H1 (cell line): ENCODE results near the gene CD164. TPM values are rescaled to one million over a fixed set of nuclear protein-coding genes. Genes with fewer than 3 reads are reported as not detected.

Experiments used
- CTCF ChIA-PET: fragments of 300-600 bp; sonication (Branson Sonifier 250); formaldehyde crosslinking; loops from one replicate; lab custom pipeline; 2021; ENCODE audit not compliant: partially characterized antibody; lab: Charles Lee
- POLR2A ChIA-PET: fragments of 300-600 bp; sonication (Branson Sonifier 250); formaldehyde crosslinking; loops from one replicate; lab custom pipeline; 2021; ENCODE audit warnings: inconsistent platforms; ENCODE audit not compliant: partially characterized antibody; lab: Charles Lee
- DNase-seq, 2 experiments: peaks; one replicate each; pipeline versions ENCODE4 v3.0.0 to v3.0.0-alpha.2; 2010 to 2022; ENCODE audit warnings: low spot score in 2 of 2, low read depth in 1 of 2, mixed read lengths in 1 of 2
- FAIRE-seq: peaks from 2 replicates; lab custom pipeline; 2011; peaks lifted over from hg19 to GRCh38; lab: Jason Lieb, UNC
- H2AFZ ChIP-seq: 2 replicates; pipeline ENCODE4 v1.8.1; 2012; ENCODE audit warnings: low read length, inconsistent platforms
- H2AK5ac ChIP-seq: 2 replicates; pipeline ENCODE4 v1.6.1; 2013; ENCODE audit warnings: low read depth, low read length
- H2BK120ac ChIP-seq: replicated peaks from 2 replicates; pipeline ENCODE3; 2013; ENCODE audit warnings: low read depth, low read length, inconsistent platforms
- H2BK12ac ChIP-seq: 2 replicates; pipeline ENCODE4 v1.6.1; 2013; ENCODE audit warnings: low read depth, low read length
- H2BK15ac ChIP-seq: 2 replicates; pipeline ENCODE4 v1.6.1; 2013; ENCODE audit warnings: low read length
- H2BK20ac ChIP-seq: 2 replicates; pipeline ENCODE4 v1.6.1; 2013; ENCODE audit warnings: low read length
- H2BK5ac ChIP-seq: 2 replicates; pipeline ENCODE4 v1.6.1; 2013; ENCODE audit warnings: low read depth, low read length
- H3K14ac ChIP-seq: 2 replicates; pipeline ENCODE4 v1.6.1; 2013; ENCODE audit warnings: inconsistent platforms; ENCODE audit not compliant: insufficient read length
- H3K18ac ChIP-seq: 2 replicates; pipeline ENCODE4 v1.6.1; 2013; ENCODE audit warnings: low read length; ENCODE audit errors: extremely low read depth
- H3K23ac ChIP-seq: 2 replicates; pipeline ENCODE4 v1.6.1; 2013; ENCODE audit warnings: inconsistent platforms; ENCODE audit not compliant: insufficient read length
- H3K23me2 ChIP-seq: 2 replicates; pipeline ENCODE4 v1.6.1; 2013; ENCODE audit warnings: low read depth, low read length
- H3K27ac ChIP-seq: 2 replicates; pipeline ENCODE4 v1.6.1; 2011; ENCODE audit warnings: low read depth, low read length, inconsistent platforms
- H3K27me3 ChIP-seq, 4 experiments: replicated peaks in 1 of 4; 1 replicate in 1 of 4; 2 replicates in 3 of 4; pipeline versions ENCODE4 v1.6.1 to v1.8.1; 2011 to 2013; ENCODE audit warnings: low read length in 3 of 4, mild to moderate bottlenecking in 3 of 4, inconsistent platforms in 2 of 4, mixed read lengths in 2 of 4, moderate library complexity in 1 of 4; ENCODE audit not compliant: control insufficient read depth in 3 of 4, insufficient read depth in 3 of 4; ENCODE audit errors: extremely low read depth in 1 of 4
- H3K36me3 ChIP-seq, 4 experiments: 2 replicates each; pipeline versions ENCODE4 v1.6.1 to v1.8.1; 2011 to 2013; ENCODE audit warnings: mild to moderate bottlenecking in 4 of 4, low read length in 3 of 4, moderate library complexity in 2 of 4, control low read depth in 1 of 4, inconsistent platforms in 1 of 4; ENCODE audit not compliant: insufficient read depth in 4 of 4, control insufficient read depth in 2 of 4
- H3K4ac ChIP-seq: replicated peaks from 2 replicates; pipeline ENCODE3; 2013; ENCODE audit warnings: low read length, low read depth, mixed read lengths, inconsistent platforms; ENCODE audit not compliant: insufficient read length
- H3K4me1 ChIP-seq, 4 experiments: replicated peaks in 1 of 4; 1 replicate in 1 of 4; 2 replicates in 3 of 4; pipeline versions ENCODE4 v1.6.1 to v1.8.1; 2011 to 2013; ENCODE audit warnings: low read length in 3 of 4, inconsistent platforms in 2 of 4, mixed read lengths in 1 of 4; ENCODE audit not compliant: insufficient read depth in 4 of 4, control insufficient read depth in 3 of 4
- H3K4me2 ChIP-seq, 2 experiments: 2 replicates each; pipeline versions ENCODE4 v1.6.1 to v1.8.1; 2011 to 2013; ENCODE audit warnings: low read depth in 2 of 2, low read length in 2 of 2, control low read depth in 1 of 2, inconsistent platforms in 1 of 2, mild to moderate bottlenecking in 1 of 2; ENCODE audit not compliant: insufficient read depth in 1 of 2
- H3K4me3 ChIP-seq, 4 experiments: fragments of 200-600, 300-600 bp in 1 of 4; sonication (generic), shearing (Covaris generic), sonication (Bioruptor Twin) in 1 of 4; 2 replicates each; pipeline versions ENCODE4 v1.5.1 to v1.8.1; 2011 to 2016; ENCODE audit warnings: low read length in 4 of 4, low read depth in 3 of 4, control low read depth in 2 of 4, inconsistent platforms in 2 of 4, mild to moderate bottlenecking in 2 of 4, mixed read lengths in 1 of 4, moderate library complexity in 1 of 4; ENCODE audit not compliant: insufficient read depth in 2 of 4; ENCODE audit errors: extremely low read depth in 1 of 4
- H3K56ac ChIP-seq: replicated peaks from 2 replicates; pipeline ENCODE3; 2013; ENCODE audit warnings: low read depth, mild to moderate bottlenecking, mixed read lengths, low read length, inconsistent platforms; ENCODE audit not compliant: insufficient read length
- H3K79me1 ChIP-seq: 2 replicates; pipeline ENCODE4 v1.6.1; 2013; ENCODE audit warnings: low read depth, low read length, control low read depth
- H3K79me2 ChIP-seq, 2 experiments: 2 replicates each; pipeline versions ENCODE4 v1.6.1 to v1.8.1; 2012 to 2013; ENCODE audit warnings: low read length in 2 of 2, mild to moderate bottlenecking in 2 of 2, inconsistent platforms in 1 of 2; ENCODE audit not compliant: insufficient read depth in 2 of 2, control insufficient read depth in 1 of 2
- H3K9ac ChIP-seq, 4 experiments: replicated peaks in 1 of 4; 1 replicate in 1 of 4; 2 replicates in 3 of 4; pipeline versions ENCODE4 v1.6.1 to v1.8.1; 2011 to 2013; ENCODE audit warnings: low read depth in 3 of 4, low read length in 3 of 4, control low read depth in 2 of 4, mild to moderate bottlenecking in 2 of 4, moderate library complexity in 2 of 4, inconsistent platforms in 1 of 4; ENCODE audit errors: extremely low read depth in 1 of 4
- H3K9me3 ChIP-seq, 2 experiments: 2 replicates each; pipeline versions ENCODE4 v1.6.1 to v1.8.1; 2012 to 2013; ENCODE audit warnings: mild to moderate bottlenecking in 2 of 2, moderate library complexity in 2 of 2, control low read depth in 1 of 2, inconsistent platforms in 1 of 2, low read depth in 1 of 2, low read length in 1 of 2, mixed read lengths in 1 of 2; ENCODE audit not compliant: insufficient read depth in 2 of 2
- H4K20me1 ChIP-seq, 2 experiments: replicated peaks in 1 of 2; 2 replicates each; pipeline versions ENCODE3 to v1.8.1; 2011 to 2013; ENCODE audit warnings: inconsistent platforms in 2 of 2, low read length in 2 of 2, mild to moderate bottlenecking in 1 of 2; ENCODE audit not compliant: insufficient read depth in 2 of 2, control insufficient read depth in 1 of 2
- H4K5ac ChIP-seq: 2 replicates; pipeline ENCODE4 v1.6.1; 2013; ENCODE audit warnings: low read length, low read depth, mixed read lengths, inconsistent platforms; ENCODE audit not compliant: insufficient read length
- H4K8ac ChIP-seq: 2 replicates; pipeline ENCODE4 v1.8.0; 2013; ENCODE audit warnings: mild to moderate bottlenecking, moderate library complexity, low read length, inconsistent platforms; ENCODE audit not compliant: insufficient read depth; ENCODE audit errors: extremely low read depth
- H4K91ac ChIP-seq: replicated peaks from 2 replicates; pipeline ENCODE3; 2013; ENCODE audit warnings: low read length, mixed read lengths, inconsistent platforms; ENCODE audit not compliant: insufficient read length
- BACH1 ChIP-seq: IDR thresholded peaks from 2 replicates; pipeline ENCODE4 v1.6.1; 2012; ENCODE audit warnings: low read length, improper control_type of control experiment
- CHD2 ChIP-seq: IDR thresholded peaks from 2 replicates; pipeline ENCODE4 v1.6.1; 2012; ENCODE audit warnings: low read length, improper control_type of control experiment
- EZH2 ChIP-seq: fragments of 200-600 bp; sonication (generic); IDR thresholded peaks from 2 replicates; pipeline ENCODE4 v1.7.1; 2012; ENCODE audit warnings: low read depth, mild to moderate bottlenecking, moderate library complexity, low read length, inconsistent platforms; ENCODE audit not compliant: severe bottlenecking
- GTF2F1 ChIP-seq: IDR thresholded peaks from 2 replicates; pipeline ENCODE4 v1.6.1; 2012; ENCODE audit warnings: low read depth, low read length, improper control_type of control experiment, borderline replicate concordance
- JUND ChIP-seq: IDR thresholded peaks from 2 replicates; pipeline ENCODE4 v1.6.1; 2011; ENCODE audit warnings: mild to moderate bottlenecking, improper control_type of control experiment, low read length
- KDM4A ChIP-seq: IDR thresholded peaks from one replicate; pipeline ENCODE4 v1.7.1; 2012; ENCODE audit warnings: low read depth, mild to moderate bottlenecking, moderate library complexity, low read length, inconsistent platforms; ENCODE audit not compliant: severe bottlenecking
- MAFK ChIP-seq: IDR thresholded peaks from 2 replicates; pipeline ENCODE4 v1.6.1; 2012; ENCODE audit warnings: low read depth, mild to moderate bottlenecking, improper control_type of control experiment, low read length
- NRF1 ChIP-seq: IDR thresholded peaks from 2 replicates; pipeline ENCODE4 v1.6.1; 2011; ENCODE audit warnings: mild to moderate bottlenecking, low read depth, low read length, improper control_type of control experiment
- POLR2AphosphoS5 ChIP-seq: IDR thresholded peaks from 2 replicates; pipeline ENCODE4 v1.6.1; 2011; ENCODE audit warnings: low read depth, low read length
- RFX5 ChIP-seq: IDR thresholded peaks from 2 replicates; pipeline ENCODE4 v1.6.1; 2011; ENCODE audit warnings: low read depth, low read length, improper control_type of control experiment, borderline replicate concordance
- RXRA ChIP-seq: IDR thresholded peaks from 2 replicates; pipeline ENCODE4 v1.6.1; 2011; ENCODE audit warnings: low read depth, mild to moderate bottlenecking, low read length, moderate library complexity; ENCODE audit not compliant: insufficient read depth
- WGBS, 2 experiments: shearing (Covaris generic) in 1 of 2; methylation state at CpG; one replicate each; pipeline versions ENCODE4 v1.1.6 to v1.1.7; 2013 to 2015; ENCODE audit warnings: low lambda C conversion rate in 2 of 2, mixed read lengths in 2 of 2, inconsistent platforms in 1 of 2, low coverage in 1 of 2, missing lambda C conversion rate in 1 of 2; ENCODE audit not compliant: insufficient replicate concordance in 2 of 2, insufficient coverage in 1 of 2, insufficient read length in 1 of 2; ENCODE audit errors: extremely low coverage in 1 of 2, missing lambda C conversion rate in 1 of 2; 5-methylcytosine and 5-hydroxymethylcytosine counted together
- polyA plus RNA-seq, 7 experiments: library from polyadenylated mRNA; depleted of rRNA in 3 of 7; stranded (reverse) in 5 of 7; unstranded in 2 of 7; fragments of >200 nt in 5 of 7; fragments of 200-250 nt in 2 of 7; gene quantifications; 1 replicate in 5 of 7; 2 replicates in 1 of 7; 4 replicates in 1 of 7; pipeline versions ENCODE4 v1.2.1 to v1.2.3, GENCODE V29; 2011 to 2013; ENCODE audit warnings: missing spikeins in 2 of 7, mixed read lengths in 2 of 7
- total RNA-seq: library from RNA; stranded (reverse); fragmentation: NEBNext Ultra II Directional; extraction: Animal tissue kit (Norgen Biotek cat#: 25700); gene quantifications from 2 replicates; pipeline ENCODE4 v1.2.1, GENCODE V29; 2021
- TF ChIP-seq, protein P1 (sequence below): IDR thresholded peaks from 2 replicates; pipeline ENCODE4 v1.6.1; 2012; ENCODE audit warnings: inconsistent platforms
- TF ChIP-seq, protein P2 (sequence below): IDR thresholded peaks from 2 replicates; pipeline ENCODE4 v1.6.1; 2011; ENCODE audit warnings: low read length, improper control_type of control experiment

Gene CD164
- total and polyA plus RNA-seq, 2 of the 8 experiments (the other 6 are each of a cell fraction or from before 2014, with no cell fraction given), result 69.3 to 94.3 TPM

DNA sequence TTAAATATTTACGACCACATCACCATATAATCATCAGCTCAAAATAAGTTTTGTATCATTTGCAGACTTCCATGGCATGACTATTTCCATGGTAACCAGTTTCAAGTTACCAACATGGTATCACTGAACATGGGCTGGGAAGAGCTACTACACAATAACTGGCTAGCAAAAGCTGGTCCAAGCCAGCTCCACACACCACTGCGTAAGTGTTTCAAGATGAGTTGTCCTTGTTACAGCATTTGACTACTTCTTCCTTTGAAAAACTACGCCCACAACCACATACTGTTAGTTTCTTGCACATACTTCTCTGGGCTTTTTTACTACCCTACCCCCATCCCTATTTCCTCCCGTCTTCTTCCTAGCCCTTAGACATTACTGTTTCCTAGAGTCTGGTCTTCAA, 8.5 kb downstream of the CD164 start:
- Histone ChIP-seq H3K36me3 (peaks cover 23 to 87% (median 52%) of the 10 kb centered on the region in 4 experiments), H2BK120ac (no peak overlapping the region), H2BK12ac (no peak overlapping the region), H4K91ac (no peak overlapping the region), H3K27ac (no peak overlapping the region), H2BK20ac (no peak overlapping the region), H3K14ac (no peak overlapping the region), H2BK5ac (no peak overlapping the region), H2BK15ac (no peak overlapping the region), H2AFZ (no peak overlapping the region), H2AK5ac (no peak overlapping the region), H3K23me2 (peaks cover 3% of the 10 kb centered on the region; the same call in 1 of the 2 replicates), H3K23ac (no peak overlapping the region), H3K27me3 (no peaks in the 10 kb centered on the region), H4K5ac (no peak overlapping the region), H3K79me1 (no peaks in the 10 kb centered on the region), H3K4me3 (no peak overlapping the region), H3K79me2 (peaks cover 0 to 29% of the 10 kb centered on the region in 2 experiments; a peak in 2 of 4 replicates), H3K4me2 (no peak overlapping the region), H3K4ac (no peak overlapping the region), H3K4me1 (no peaks in the 10 kb centered on the region), H4K8ac (no peak overlapping the region), H3K56ac (no peak overlapping the region), H3K9ac (no peak overlapping the region; a peak in 1 of 7 replicates), H3K9me3 (no peaks in the 10 kb centered on the region), H4K20me1 (peaks cover 5 to 7% of the 10 kb centered on the region in 2 experiments), H3K18ac (no peak overlapping the region)
- DNase-seq (no peak), FAIRE-seq (no peak)
- ChIA-PET POLR2A (interaction anchor here (1.1 kb wide), 1 partner anchor 9 kb away, joined by 4 read pairs; the partner anchor contains the start of gene CD164), CTCF (interaction anchor here (1.0 to 1.1 kb wide), 3 partner anchors 10 to 186 kb away, joined by 3 to 6 read pairs (median 6); no protein-coding TSS in a partner anchor)
- 91% methylated on average over 4 of the region's 4 CpGs; no CpG with 5 or more reads in 1 of the 2 experiments for WGBS, 2 experiments
- TF ChIP-seq RFX5 (no peak), NRF1 (no peak), POLR2AphosphoS5 (no peak), GTF2F1 (no peak), BACH1 (no peak), JUND (no peak), RXRA (no peak), EZH2 (no peak), KDM4A (no peak), MAFK (no peak), CHD2 (no peak)
- TF ChIP-seq, protein P1, sequence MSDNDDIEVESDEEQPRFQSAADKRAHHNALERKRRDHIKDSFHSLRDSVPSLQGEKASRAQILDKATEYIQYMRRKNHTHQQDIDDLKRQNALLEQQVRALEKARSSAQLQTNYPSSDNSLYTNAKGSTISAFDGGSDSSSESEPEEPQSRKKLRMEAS, result no peak
- TF ChIP-seq, protein P2, sequence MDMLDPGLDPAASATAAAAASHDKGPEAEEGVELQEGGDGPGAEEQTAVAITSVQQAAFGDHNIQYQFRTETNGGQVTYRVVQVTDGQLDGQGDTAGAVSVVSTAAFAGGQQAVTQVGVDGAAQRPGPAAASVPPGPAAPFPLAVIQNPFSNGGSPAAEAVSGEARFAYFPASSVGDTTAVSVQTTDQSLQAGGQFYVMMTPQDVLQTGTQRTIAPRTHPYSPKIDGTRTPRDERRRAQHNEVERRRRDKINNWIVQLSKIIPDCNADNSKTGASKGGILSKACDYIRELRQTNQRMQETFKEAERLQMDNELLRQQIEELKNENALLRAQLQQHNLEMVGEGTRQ, result no peak
